Kidney (tissue), 14 donors: ENCODE data around the gene ROBO3. TPM values are rescaled to one million over a fixed set of nuclear protein-coding genes. Genes with fewer than 3 reads are reported as not detected.

Source experiments
- DNase-seq, 5 donors: peaks; one replicate each; pipeline ENCODE4 v3.0.0-alpha.2; 2013 to 2020
- FAIRE-seq: peaks from 2 replicates; lab custom pipeline; 2012; peaks lifted over from hg19 to GRCh38; lab: Jason Lieb, UNC
- H3K27ac ChIP-seq, 2 donors: one replicate each; pipeline ENCODE4 v1.7.0; 2013; ENCODE audit warnings: low read depth in 2 of 2, low read length in 2 of 2, inconsistent platforms in 1 of 2
- H3K27me3 ChIP-seq: one replicate; pipeline ENCODE4 v1.7.1; 2013; ENCODE audit warnings: low read length, inconsistent platforms; ENCODE audit not compliant: control insufficient read depth, insufficient read depth
- H3K36me3 ChIP-seq, 3 donors: one replicate each; pipeline versions ENCODE4 v1.7.0 to v1.7.1; 2013; ENCODE audit warnings: low read length in 3 of 3, control low read depth in 1 of 3, inconsistent platforms in 1 of 3; ENCODE audit not compliant: insufficient read depth in 3 of 3, control insufficient read depth in 2 of 3
- H3K4me1 ChIP-seq, 3 donors: one replicate each; pipeline versions ENCODE4 v1.7.0 to v1.7.1; 2013; ENCODE audit warnings: low read length in 3 of 3, inconsistent platforms in 1 of 3, low read depth in 1 of 3; ENCODE audit not compliant: control insufficient read depth in 2 of 3, insufficient read depth in 2 of 3
- H3K4me3 ChIP-seq, 3 donors: one replicate each; pipeline versions ENCODE4 v1.7.0 to v1.8.1; 2013; ENCODE audit warnings: low read length in 3 of 3, control low read depth in 1 of 3, inconsistent platforms in 1 of 3
- H3K9ac ChIP-seq, 3 donors: one replicate each; pipeline versions ENCODE4 v1.7.0 to v1.7.1; 2013; ENCODE audit warnings: low read length in 3 of 3, control low read depth in 1 of 3, inconsistent platforms in 1 of 3
- H3K9me3 ChIP-seq, 3 donors: one replicate each; pipeline versions ENCODE4 v1.7.0 to v1.7.1; 2013; ENCODE audit warnings: low read length in 3 of 3, control low read depth in 1 of 3, inconsistent platforms in 1 of 3; ENCODE audit not compliant: control insufficient read depth in 2 of 3, insufficient read depth in 1 of 3
- intact Hi-C: fragments of 100-400 bp; cut with DNase I; formaldehyde crosslinking; loops from one replicate; pipeline ENCODE4 v1.11.1; 2022
- polyA plus RNA-seq: library from polyadenylated mRNA; stranded (reverse); fragments of 350-450 nt; fragmentation: Illumina TruSeq; extraction: RNeasy Lipid Tissue Mini Kit (QIAGEN cat#74804); gene quantifications from one replicate; pipeline ENCODE4 v1.2.3, GENCODE V29; 2014; ENCODE audit warnings: low read depth, low replicate concordance; ENCODE audit not compliant: insufficient read depth
- total RNA-seq: library from RNA; stranded (reverse); fragmentation: NEBNext Ultra II Directional; extraction: Animal tissue kit (Norgen Biotek cat#: 25700); gene quantifications from one replicate; pipeline ENCODE4 v1.2.1, GENCODE V29; 2021
- TF ChIP-seq, protein P1 (sequence below): IDR thresholded peaks from 3 replicates; pipeline ENCODE4 v1.5.1; 2012; ENCODE audit warnings: mild to moderate bottlenecking, moderate library complexity, borderline replicate concordance; ENCODE audit not compliant: insufficient read depth; ENCODE audit errors: extremely low read depth
- donor health status: control.
- donor health status: control.
- donor health status: control.
- donor health status: control.
- donor health status: control.
- donor health status: DM: yes; HTN: yes; CAD: no.
- donor health status: Normal renal cell carcinoma (clear cell type).

The ROBO3 gene
- total and polyA plus RNA-seq, 2 donors from 2014 or later, result 8.7 to 12.3 TPM

DNA sequence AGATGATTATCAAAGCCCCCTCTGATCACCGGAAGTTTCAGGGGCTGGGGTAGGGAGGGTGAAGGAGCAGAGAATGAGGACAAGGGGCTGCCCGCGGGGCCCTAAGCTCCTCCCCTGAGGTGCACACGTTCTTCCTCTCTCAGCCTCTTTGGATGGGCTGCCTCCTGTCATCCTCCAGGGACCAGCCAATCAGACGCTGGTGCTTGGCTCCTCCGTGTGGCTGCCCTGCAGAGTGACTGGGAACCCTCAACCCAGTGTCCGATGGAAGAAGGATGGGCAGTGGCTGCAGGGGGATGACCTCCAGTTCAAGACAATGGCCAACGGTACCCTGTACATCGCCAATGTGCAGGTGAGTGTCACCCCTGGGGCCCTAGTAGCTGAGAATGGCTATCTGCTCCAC is 7.5 kb downstream of the ROBO3 start:
- DNase-seq, result no peak
- Histone ChIP-seq H3K9ac (no peak overlapping the region), H3K36me3 (no peaks in the 10 kb centered on the region), H3K4me3 (no peak overlapping the region), H3K27me3 (peaks cover 44% of the 10 kb centered on the region), H3K9me3 (no peaks in the 10 kb centered on the region), H3K4me1 (peaks cover 0 to 5% (median 4%) of the 10 kb centered on the region in 3 donors), H3K27ac (no peak overlapping the region)
- no peak for FAIRE-seq
- intact Hi-C loops, result no loop called here
- TF ChIP-seq, protein P1, sequence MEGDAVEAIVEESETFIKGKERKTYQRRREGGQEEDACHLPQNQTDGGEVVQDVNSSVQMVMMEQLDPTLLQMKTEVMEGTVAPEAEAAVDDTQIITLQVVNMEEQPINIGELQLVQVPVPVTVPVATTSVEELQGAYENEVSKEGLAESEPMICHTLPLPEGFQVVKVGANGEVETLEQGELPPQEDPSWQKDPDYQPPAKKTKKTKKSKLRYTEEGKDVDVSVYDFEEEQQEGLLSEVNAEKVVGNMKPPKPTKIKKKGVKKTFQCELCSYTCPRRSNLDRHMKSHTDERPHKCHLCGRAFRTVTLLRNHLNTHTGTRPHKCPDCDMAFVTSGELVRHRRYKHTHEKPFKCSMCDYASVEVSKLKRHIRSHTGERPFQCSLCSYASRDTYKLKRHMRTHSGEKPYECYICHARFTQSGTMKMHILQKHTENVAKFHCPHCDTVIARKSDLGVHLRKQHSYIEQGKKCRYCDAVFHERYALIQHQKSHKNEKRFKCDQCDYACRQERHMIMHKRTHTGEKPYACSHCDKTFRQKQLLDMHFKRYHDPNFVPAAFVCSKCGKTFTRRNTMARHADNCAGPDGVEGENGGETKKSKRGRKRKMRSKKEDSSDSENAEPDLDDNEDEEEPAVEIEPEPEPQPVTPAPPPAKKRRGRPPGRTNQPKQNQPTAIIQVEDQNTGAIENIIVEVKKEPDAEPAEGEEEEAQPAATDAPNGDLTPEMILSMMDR, result no peak

DNA sequence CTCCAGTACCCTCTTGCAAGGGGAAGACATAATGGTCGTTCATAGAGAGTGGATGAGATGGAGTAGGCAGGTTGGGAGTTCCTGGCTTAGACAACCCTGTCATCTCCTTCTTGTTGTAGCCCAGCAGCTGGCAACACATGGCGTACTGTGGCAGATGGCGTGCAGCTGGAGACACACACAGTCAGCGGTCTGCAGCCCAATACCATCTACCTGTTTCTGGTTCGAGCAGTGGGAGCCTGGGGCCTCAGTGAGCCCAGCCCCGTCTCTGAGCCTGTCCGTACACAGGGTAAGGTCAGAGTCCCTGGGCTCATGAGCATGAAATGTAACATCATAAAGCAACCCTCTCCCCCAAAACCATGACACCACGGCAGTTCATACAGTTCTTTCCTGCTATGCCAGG is 8.7 kb downstream of the ROBO3 start:
- Histone ChIP-seq H3K4me1 (peaks cover 0 to 5% (median 4%) of the 10 kb centered on the region in 3 donors), H3K27me3 (peaks cover 32% of the 10 kb centered on the region)
- intact Hi-C loops, result no loop called here

DNA sequence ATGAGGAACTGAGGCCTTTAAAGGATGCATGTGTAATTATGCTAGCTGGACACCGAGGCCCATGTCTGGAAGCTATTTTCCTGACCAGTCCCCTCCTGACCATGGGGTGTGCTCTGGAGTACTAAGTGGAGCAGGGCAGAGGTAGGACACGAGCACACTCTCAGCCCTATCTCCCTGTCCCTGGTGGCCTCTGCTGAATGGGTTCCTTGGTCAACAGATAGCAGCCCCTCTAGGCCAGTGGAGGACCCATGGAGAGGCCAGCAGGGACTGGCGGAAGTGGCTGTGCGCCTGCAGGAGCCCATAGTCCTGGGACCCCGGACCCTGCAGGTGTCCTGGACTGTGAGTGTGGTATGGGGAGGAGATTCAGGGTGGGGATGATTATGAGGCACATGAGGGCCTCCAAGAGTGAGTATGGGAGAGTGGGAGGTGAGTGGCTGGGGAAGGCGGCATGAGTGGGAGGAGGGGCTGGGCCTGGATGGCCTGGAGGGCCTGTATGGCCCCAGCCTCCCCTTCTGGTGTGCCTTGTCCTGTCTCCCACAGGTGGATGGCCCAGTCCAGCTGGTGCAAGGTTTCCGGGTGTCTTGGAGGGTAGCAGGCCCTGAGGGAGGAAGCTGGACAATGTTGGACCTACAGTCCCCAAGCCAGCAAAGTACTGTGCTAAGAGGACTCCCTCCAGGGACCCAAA is 9.5 kb downstream of the ROBO3 start:
- H3K27me3 ChIP-seq, result peaks cover 25% of the 10 kb centered on the region
- no peaks in the 10 kb centered on the region for H3K36me3 ChIP-seq
- peaks cover 0 to 5% (median 4%) of the 10 kb centered on the region in 3 donors for H3K4me1 ChIP-seq
- TF ChIP-seq, protein P1, result no peak
- intact Hi-C loops, result no loop called here
- H3K9me3 ChIP-seq, result no peaks in the 10 kb centered on the region
- no peak for FAIRE-seq
- no peak overlapping the region for H3K9ac ChIP-seq
- H3K27ac ChIP-seq, result no peak overlapping the region
- no peak overlapping the region for H3K4me3 ChIP-seq
- DNase-seq, result no peak

More for the DNA sequence above, 8.7 kb downstream of the ROBO3 start:
- Histone ChIP-seq H3K36me3 (no peaks in the 10 kb centered on the region), H3K9me3 (no peaks in the 10 kb centered on the region), H3K27ac (no peak overlapping the region), H3K9ac (no peak overlapping the region), H3K4me3 (no peak overlapping the region)
- FAIRE-seq, result no peak
- TF ChIP-seq, protein P1, result no peak
- DNase-seq, result no peak

DNA sequence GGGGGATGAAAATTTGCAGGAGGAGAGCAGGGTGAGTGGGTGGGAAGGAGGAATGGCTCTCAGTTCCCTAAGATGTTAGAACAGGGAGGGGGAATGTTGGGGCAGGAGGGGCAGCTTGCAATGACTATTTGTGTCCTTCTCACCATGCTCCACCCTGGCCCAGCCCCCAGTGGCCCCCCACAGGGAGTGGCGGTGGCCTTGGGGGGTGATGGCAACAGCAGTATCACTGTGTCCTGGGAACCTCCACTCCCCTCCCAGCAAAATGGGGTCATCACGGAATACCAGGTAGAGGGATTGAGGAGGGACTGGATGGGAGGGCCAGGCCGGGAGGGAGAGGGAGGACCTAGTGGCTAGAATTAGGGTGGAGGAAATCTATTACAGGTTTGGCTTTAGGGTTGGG is 10.2 kb downstream of the ROBO3 start:
- FAIRE-seq, result no peak
- no peak overlapping the region for H3K27ac ChIP-seq
- no peak for DNase-seq
- intact Hi-C loops, result no loop called here
- TF ChIP-seq, protein P1, result no peak
- H3K9me3 ChIP-seq, result no peaks in the 10 kb centered on the region
- peaks cover 0 to 5% (median 4%) of the 10 kb centered on the region in 3 donors for H3K4me1 ChIP-seq
- peaks cover 18% of the 10 kb centered on the region for H3K27me3 ChIP-seq
- H3K36me3 ChIP-seq, result no peaks in the 10 kb centered on the region
- H3K4me3 ChIP-seq, result peak overlapping the region in 2 of 3 donors; percentile 18 to 73
- H3K9ac ChIP-seq, result no peak overlapping the region
